ENCODE data around the gene DGKG.

The DGKG gene

GRCh38 chr3:186287711-186288110 lies 74.3 kb downstream of the DGKG start:
- DNase-seq (ENCODE audit: low spot score), result no peak
- Mint-ChIP-seq H3K4me3 (no peak overlapping the region), H3K9me3 (no peaks in the 10 kb centered on the region), H3K27me3 (ENCODE audit: low read depth) (peaks cover 2% of the 10 kb centered on the region), H3K36me3 (ENCODE audit: low read depth) (no peaks in the 10 kb centered on the region), H3K27ac (no peak overlapping the region), H3K4me1 (ENCODE audit: low read depth) (no peaks in the 10 kb centered on the region)

GRCh38 chr3:186286114-186286513 lies 75.9 kb downstream of the DGKG start:
- H3K9me3 Mint-ChIP-seq, result no peaks in the 10 kb centered on the region
- H3K4me3 Mint-ChIP-seq, result no peak overlapping the region
- no peaks in the 10 kb centered on the region for H3K4me1 Mint-ChIP-seq (ENCODE audit: low read depth)
- no peak for DNase-seq (ENCODE audit: low spot score)
- no peak overlapping the region for H3K27ac Mint-ChIP-seq
- H3K27me3 Mint-ChIP-seq (ENCODE audit: low read depth), result peaks cover 3% of the 10 kb centered on the region
- H3K36me3 Mint-ChIP-seq (ENCODE audit: low read depth), result no peaks in the 10 kb centered on the region

GRCh38 chr3:186284661-186285060 lies 77.4 kb downstream of the DGKG start:
- Mint-ChIP-seq H3K27ac (no peak overlapping the region), H3K9me3 (no peaks in the 10 kb centered on the region), H3K4me1 (ENCODE audit: low read depth) (no peaks in the 10 kb centered on the region), H3K27me3 (ENCODE audit: low read depth) (peaks cover 7% of the 10 kb centered on the region), H3K4me3 (no peak overlapping the region), H3K36me3 (ENCODE audit: low read depth) (no peaks in the 10 kb centered on the region)
- no peak for DNase-seq (ENCODE audit: low spot score)

- no peak for DNase-seq (ENCODE audit: low spot score)
- no peaks in the 10 kb centered on the region for H3K4me1 Mint-ChIP-seq (ENCODE audit: low read depth)
- no peak overlapping the region for H3K4me3 Mint-ChIP-seq
- no peak overlapping the region for H3K27ac Mint-ChIP-seq
- H3K36me3 Mint-ChIP-seq (ENCODE audit: low read depth), result no peaks in the 10 kb centered on the region
- no peaks in the 10 kb centered on the region for H3K9me3 Mint-ChIP-seq
- peaks cover 7% of the 10 kb centered on the region for H3K27me3 Mint-ChIP-seq (ENCODE audit: low read depth)
These were observed 77.7 kb downstream of the DGKG start for GRCh38 chr3:186284349-186284652.

GRCh38 chr3:186283651-186284348 lies 78.2 kb downstream of the DGKG start:
- H3K9me3 Mint-ChIP-seq, result no peaks in the 10 kb centered on the region
- H3K4me1 Mint-ChIP-seq (ENCODE audit: low read depth), result no peaks in the 10 kb centered on the region
- H3K4me3 Mint-ChIP-seq, result no peak overlapping the region
- H3K27me3 Mint-ChIP-seq (ENCODE audit: low read depth), result peaks cover 7% of the 10 kb centered on the region
- H3K27ac Mint-ChIP-seq, result no peak overlapping the region
- DNase-seq (ENCODE audit: low spot score), result no peak
- no peaks in the 10 kb centered on the region for H3K36me3 Mint-ChIP-seq (ENCODE audit: low read depth)

GRCh38 chr3:186283096-186283495 lies 78.9 kb downstream of the DGKG start:
- no peaks in the 10 kb centered on the region for H3K36me3 Mint-ChIP-seq (ENCODE audit: low read depth)

GRCh38 chr3:186281176-186281575 lies 80.9 kb downstream of the DGKG start:
- no peak for DNase-seq (ENCODE audit: low spot score)
- H3K4me3 Mint-ChIP-seq, result no peak overlapping the region
- peaks cover 11% of the 10 kb centered on the region for H3K27me3 Mint-ChIP-seq (ENCODE audit: low read depth)
- no peak overlapping the region for H3K27ac Mint-ChIP-seq
- H3K9me3 Mint-ChIP-seq, result no peaks in the 10 kb centered on the region
- H3K36me3 Mint-ChIP-seq (ENCODE audit: low read depth), result no peaks in the 10 kb centered on the region
- H3K4me1 Mint-ChIP-seq (ENCODE audit: low read depth), result no peaks in the 10 kb centered on the region

More at GRCh38 chr3:186283096-186283495, 78.9 kb downstream of the DGKG start:
- H3K27ac Mint-ChIP-seq, result no peak overlapping the region
- H3K4me3 Mint-ChIP-seq, result no peak overlapping the region
- no peak for DNase-seq (ENCODE audit: low spot score)
- H3K9me3 Mint-ChIP-seq, result no peaks in the 10 kb centered on the region
- H3K27me3 Mint-ChIP-seq (ENCODE audit: low read depth), result peaks cover 10% of the 10 kb centered on the region
- H3K4me1 Mint-ChIP-seq (ENCODE audit: low read depth), result no peaks in the 10 kb centered on the region

- no peaks in the 10 kb centered on the region for H3K36me3 Mint-ChIP-seq (ENCODE audit: low read depth)
- no peak overlapping the region for H3K27ac Mint-ChIP-seq
- DNase-seq (ENCODE audit: low spot score), result no peak
- no peaks in the 10 kb centered on the region for H3K4me1 Mint-ChIP-seq (ENCODE audit: low read depth)
- H3K4me3 Mint-ChIP-seq, result no peak overlapping the region
- H3K27me3 Mint-ChIP-seq (ENCODE audit: low read depth), result peaks cover 12% of the 10 kb centered on the region
- H3K9me3 Mint-ChIP-seq, result no peaks in the 10 kb centered on the region
These were observed 81.3 kb downstream of the DGKG start for GRCh38 chr3:186280737-186281136.

- no peaks in the 10 kb centered on the region for H3K9me3 Mint-ChIP-seq
- H3K4me1 Mint-ChIP-seq (ENCODE audit: low read depth), result no peaks in the 10 kb centered on the region
- H3K27ac Mint-ChIP-seq, result no peak overlapping the region
- no peak for DNase-seq (ENCODE audit: low spot score)
- peaks cover 12% of the 10 kb centered on the region for H3K27me3 Mint-ChIP-seq (ENCODE audit: low read depth)
- no peak overlapping the region for H3K4me3 Mint-ChIP-seq
- no peaks in the 10 kb centered on the region for H3K36me3 Mint-ChIP-seq (ENCODE audit: low read depth)
These were observed 84.6 kb downstream of the DGKG start for GRCh38 chr3:186277268-186277909.

GRCh38 chr3:186275436-186275835 lies 86.6 kb downstream of the DGKG start:
- H3K27me3 Mint-ChIP-seq (ENCODE audit: low read depth), result peaks cover 7% of the 10 kb centered on the region
- DNase-seq (ENCODE audit: low spot score), result no peak
- H3K27ac Mint-ChIP-seq, result no peak overlapping the region
- H3K4me1 Mint-ChIP-seq (ENCODE audit: low read depth), result no peaks in the 10 kb centered on the region
- no peak overlapping the region for H3K4me3 Mint-ChIP-seq
- no peaks in the 10 kb centered on the region for H3K9me3 Mint-ChIP-seq
- no peaks in the 10 kb centered on the region for H3K36me3 Mint-ChIP-seq (ENCODE audit: low read depth)

- Mint-ChIP-seq H3K9me3 (no peaks in the 10 kb centered on the region), H3K36me3 (ENCODE audit: low read depth) (no peaks in the 10 kb centered on the region), H3K27ac (no peak overlapping the region), H3K4me1 (ENCODE audit: low read depth) (no peaks in the 10 kb centered on the region), H3K4me3 (no peak overlapping the region), H3K27me3 (ENCODE audit: low read depth) (peaks cover 7% of the 10 kb centered on the region)
- no peak for DNase-seq (ENCODE audit: low spot score)
These were observed 88.4 kb downstream of the DGKG start for GRCh38 chr3:186273586-186273985.

GRCh38 chr3:186270701-186271100 lies 91.3 kb downstream of the DGKG start:
- no peak for DNase-seq (ENCODE audit: low spot score)
- H3K27ac Mint-ChIP-seq, result no peak overlapping the region

GRCh38 chr3:186268616-186269448 lies 93.2 kb downstream of the DGKG start:
- Mint-ChIP-seq H3K9me3 (no peaks in the 10 kb centered on the region), H3K4me3 (no peak overlapping the region), H3K4me1 (ENCODE audit: low read depth) (no peaks in the 10 kb centered on the region), H3K36me3 (ENCODE audit: low read depth) (no peaks in the 10 kb centered on the region), H3K27me3 (ENCODE audit: low read depth) (no peaks in the 10 kb centered on the region), H3K27ac (no peak overlapping the region)
- DNase-seq (ENCODE audit: low spot score), result no peak

More at GRCh38 chr3:186270701-186271100, 91.3 kb downstream of the DGKG start:
- Mint-ChIP-seq H3K4me1 (ENCODE audit: low read depth) (no peaks in the 10 kb centered on the region), H3K9me3 (no peaks in the 10 kb centered on the region), H3K4me3 (no peak overlapping the region), H3K36me3 (ENCODE audit: low read depth) (no peaks in the 10 kb centered on the region), H3K27me3 (ENCODE audit: low read depth) (no peaks in the 10 kb centered on the region)

- no peak overlapping the region for H3K27ac Mint-ChIP-seq
- no peaks in the 10 kb centered on the region for H3K36me3 Mint-ChIP-seq (ENCODE audit: low read depth)
- no peak overlapping the region for H3K4me3 Mint-ChIP-seq
- DNase-seq (ENCODE audit: low spot score), result no peak
- no peaks in the 10 kb centered on the region for H3K9me3 Mint-ChIP-seq
- no peaks in the 10 kb centered on the region for H3K27me3 Mint-ChIP-seq (ENCODE audit: low read depth)
- H3K4me1 Mint-ChIP-seq (ENCODE audit: low read depth), result no peaks in the 10 kb centered on the region
These were observed 94.3 kb downstream of the DGKG start for GRCh38 chr3:186267758-186268157.

Measured in T-helper 2 cell treated with Interferon-gamma antibody and Interleukin-4, amounts not matched to agents 5 μg/mL and 100 μg/mL, for 36 hours (primary cell).